HuH-7 (cell line): ENCODE measurements around the gene HOXD3.
A peak's percentile ranks its signal among the peaks of the same experiment; 100 is the strongest.

Experiments used
- DNase-seq: peaks from one replicate; pipeline ENCODE4 v3.0.0; 2011; ENCODE audit warnings: low spot score

The HOXD3 gene

DNA sequence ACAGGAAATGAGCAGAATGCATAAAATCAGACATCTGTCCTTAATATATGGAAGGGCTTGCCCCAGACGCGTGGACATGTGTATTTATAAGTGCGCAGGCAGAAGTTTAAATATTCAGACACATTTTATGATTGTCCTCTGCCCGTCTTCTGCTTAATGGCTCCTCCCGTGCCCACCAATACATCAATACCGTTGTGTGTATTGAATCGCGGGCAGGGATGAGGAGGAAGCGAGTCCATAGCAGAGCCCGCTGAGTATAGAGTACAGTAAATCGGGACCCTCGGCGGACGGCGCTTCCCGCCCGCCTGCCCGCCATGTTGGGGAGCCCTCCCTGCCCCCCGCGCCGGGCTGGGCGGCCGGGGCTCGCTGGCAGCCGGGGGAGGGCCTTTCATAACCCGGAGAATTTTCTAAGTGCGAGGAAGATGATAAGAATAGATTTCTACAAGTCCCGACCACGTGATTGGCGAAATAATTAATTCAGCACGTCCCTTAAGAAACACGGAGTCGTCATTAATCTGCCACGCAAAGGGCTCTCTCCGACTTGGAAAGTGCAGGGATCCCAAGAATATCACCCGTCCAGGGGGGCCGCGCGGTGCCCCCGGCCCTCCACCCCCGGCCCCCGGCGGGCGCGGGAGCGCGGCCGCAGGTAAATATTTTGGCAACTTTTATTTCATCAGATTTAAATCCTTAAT, at the start of gene HOXD3:
HOXD3 (plus strand) TSS at position 501 of the 692 bp plus-strand sequence. CDS start 11,808 bp downstream, outside the sequence.
- no peak for DNase-seq

DNA sequence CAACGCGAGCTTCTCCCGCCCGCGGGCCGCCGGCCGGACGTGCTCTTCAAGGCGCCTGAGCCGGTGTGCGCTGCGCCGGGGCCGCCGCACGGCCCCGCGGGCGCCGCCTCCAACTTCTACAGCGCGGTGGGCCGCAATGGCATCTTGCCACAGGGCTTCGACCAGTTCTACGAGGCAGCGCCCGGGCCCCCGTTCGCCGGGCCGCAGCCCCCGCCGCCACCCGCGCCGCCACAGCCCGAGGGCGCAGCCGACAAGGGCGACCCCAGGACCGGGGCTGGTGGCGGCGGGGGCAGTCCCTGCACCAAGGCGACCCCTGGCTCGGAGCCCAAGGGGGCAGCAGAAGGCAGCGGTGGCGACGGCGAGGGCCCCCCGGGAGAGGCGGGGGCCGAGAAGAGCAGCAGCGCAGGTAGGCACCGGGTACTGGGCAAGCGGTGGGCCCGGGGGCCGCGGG, 49.4 kb upstream of the HOXD3 start:
- no peak for DNase-seq

DNA sequence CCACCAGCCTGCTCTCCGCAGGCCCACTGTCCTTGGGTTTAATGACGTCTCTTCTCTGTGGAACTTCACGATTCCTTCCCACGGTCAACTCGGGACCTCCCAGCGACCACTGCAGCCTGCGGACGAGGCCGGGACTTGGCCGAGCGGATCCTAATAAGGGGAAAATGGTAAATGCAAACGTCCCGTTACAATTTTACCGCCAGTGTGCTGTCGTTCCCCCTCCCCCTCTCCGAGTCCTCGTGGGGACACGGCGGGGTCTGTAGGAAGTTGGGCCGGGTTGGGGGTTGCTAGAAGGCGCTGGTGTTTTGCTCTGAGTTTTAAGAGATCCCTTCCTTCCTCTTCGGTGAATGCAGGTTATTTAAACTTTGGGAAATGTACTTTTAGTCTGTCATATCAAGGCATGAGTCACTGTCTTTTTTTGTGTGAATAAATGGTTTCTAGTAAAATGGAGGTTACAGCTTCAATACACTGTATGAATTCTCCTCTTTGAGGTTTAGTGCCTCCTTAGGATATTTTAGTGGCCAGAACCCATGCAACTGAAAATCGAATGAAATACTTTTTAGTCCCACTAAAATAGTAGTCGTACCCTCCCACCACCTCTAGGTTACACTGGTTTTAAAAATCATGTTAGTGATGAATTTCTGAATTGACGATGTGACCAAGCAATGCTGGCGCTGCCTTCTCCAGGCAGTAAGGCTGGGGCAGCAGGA, 47.8 kb upstream of the HOXD3 start:
- no peak for DNase-seq

DNA sequence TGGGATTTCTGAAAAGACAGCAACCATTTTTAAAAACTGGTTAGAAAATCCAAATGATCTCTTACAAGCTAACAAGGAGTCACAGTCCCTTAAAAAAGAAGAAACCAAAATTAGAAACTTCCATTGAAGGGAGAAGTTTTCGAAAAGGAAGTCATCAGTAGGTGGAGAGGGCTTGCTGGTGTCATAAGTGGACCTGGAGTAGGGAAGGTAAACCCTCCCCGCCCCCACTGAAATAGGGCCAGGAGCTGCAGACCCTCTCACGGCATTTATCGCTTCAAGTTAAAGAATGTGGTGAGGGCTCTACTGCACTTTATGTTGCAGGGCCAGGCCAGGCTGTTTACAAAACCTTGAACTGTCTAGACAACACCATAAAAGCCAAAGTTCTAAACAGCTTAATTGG, 47.2 kb upstream of the HOXD3 start:
- DNase-seq: no peak

DNA sequence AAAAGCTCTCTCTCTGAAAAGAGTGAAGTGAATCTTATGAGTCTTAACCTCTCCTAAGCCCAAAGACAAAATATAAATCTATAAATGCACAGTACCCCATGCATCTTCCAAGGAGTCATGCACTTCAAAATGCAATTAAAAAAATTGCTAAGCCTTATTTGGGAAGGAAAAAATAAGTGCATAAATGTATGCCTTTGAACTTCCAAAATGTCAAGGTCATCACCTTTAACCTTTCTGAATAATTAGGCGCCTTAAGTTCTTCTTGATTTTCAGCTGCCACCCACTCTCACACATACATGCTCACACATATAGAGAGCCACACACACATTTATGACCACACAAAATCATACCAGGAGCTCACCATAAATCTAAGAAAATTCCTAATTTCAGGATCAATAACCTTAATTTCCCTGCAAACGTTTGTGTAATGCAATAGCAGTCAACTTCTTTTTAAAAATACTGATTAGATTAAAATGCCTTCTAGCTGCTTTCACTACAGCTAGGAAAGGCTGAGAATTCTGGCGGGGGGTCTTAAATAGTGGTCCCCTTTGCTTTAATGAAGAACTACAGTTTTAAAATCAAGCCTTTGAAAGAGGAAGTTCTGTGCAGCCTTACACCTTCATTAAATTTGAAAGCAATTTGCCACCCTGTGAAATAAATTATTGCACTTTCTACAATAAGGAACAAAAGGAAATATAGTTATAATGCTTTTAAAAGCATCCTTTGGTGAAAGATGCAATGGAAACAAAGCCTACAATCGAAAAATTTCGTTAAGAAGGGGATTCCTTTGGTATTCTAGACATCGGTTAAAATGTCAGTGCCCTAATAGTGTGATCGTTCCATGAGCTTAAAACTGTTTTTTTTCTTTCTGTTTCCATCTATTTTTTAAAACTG, 46.4 kb upstream of the HOXD3 start:
- DNase-seq: no peak

DNA sequence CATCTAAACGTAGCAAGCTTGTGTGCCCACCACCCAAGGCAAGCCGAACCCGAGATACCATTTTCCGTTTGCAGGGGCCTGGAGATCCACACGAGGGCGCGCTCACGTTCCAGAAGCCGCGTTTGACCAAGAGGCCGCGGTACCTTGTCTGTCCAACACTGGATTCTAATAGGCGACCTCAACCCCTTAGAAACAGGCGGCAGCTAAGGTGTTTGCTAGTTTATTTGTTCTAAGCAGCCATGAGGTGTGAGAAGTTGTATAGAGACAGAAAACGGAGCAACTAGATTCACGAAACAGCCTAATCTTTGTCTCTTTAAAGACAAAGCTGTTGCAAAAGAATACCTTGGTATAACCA, 45.8 kb upstream of the HOXD3 start:
- peak; percentile 91 for DNase-seq

DNA sequence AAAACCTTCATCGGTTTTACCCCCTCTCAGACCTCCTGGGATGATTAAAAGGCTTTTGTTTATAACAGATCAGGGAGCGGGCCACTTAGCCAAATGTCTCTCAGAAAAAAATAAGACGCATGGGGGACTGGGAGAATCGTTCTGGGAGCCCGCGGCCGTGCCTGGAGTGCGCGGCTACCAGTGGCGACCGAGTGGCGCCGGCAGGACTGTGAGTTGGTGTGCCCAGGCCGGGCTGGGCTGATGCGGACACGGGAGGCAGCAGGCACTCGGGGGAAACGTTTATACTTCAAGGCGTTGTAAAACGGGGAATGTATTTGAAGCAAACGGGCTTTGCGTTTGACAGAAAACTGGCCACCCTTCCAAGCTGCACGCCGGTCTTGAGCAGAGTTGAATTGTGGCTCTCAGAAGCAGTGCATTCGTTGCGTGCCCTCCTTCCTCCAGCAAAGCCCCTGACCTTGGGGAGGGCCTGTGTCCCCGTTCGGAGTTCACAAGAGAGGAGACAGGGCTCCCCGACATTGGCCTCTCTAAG, 45.2 kb upstream of the HOXD3 start:
- no peak for DNase-seq

DNA sequence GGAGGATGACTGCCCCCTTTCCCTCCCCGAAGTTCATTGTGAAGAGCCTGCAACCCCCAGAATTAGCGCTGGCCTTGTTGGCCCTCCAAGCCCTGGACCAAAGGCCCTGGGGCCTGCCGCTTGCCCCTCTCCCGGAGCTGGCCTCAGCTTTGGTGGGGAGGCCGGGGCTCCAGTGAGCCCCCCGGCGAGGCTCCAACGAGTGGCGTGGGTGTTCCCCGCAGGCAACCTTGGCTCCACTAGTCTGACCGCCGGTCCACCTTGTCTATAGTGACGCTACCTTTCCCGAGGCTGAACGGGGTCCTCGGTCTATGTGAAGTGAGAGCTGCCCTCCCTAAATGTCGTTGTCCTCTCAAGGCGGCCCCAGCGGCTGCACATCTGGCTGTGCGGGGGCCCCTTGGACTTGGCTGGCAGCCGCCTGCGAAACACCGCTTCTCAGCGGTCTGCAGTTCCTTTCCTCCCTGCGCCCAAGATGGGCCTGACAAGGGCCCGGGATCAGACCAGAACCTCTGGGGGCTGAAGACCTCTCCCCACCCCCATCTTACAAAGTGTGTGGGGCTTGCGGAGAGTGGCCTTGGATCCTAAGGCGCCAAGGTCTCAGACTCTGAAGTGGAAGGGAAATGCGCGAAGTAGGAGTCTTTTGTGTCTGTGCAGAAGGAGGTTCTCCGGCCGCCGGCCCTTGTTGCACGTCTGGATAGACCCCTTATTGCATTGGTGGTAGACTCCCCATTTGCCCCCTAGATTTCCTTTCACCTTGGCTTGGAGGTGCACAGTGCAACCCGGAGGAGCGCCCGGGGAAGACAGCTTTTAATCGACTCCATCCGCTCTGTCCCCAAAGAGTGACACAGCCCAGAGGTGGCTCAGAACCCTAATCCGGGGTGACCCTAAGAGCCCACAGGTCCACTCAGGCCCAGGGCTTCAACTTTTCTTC, 44.5 kb upstream of the HOXD3 start:
- no peak for DNase-seq

DNA sequence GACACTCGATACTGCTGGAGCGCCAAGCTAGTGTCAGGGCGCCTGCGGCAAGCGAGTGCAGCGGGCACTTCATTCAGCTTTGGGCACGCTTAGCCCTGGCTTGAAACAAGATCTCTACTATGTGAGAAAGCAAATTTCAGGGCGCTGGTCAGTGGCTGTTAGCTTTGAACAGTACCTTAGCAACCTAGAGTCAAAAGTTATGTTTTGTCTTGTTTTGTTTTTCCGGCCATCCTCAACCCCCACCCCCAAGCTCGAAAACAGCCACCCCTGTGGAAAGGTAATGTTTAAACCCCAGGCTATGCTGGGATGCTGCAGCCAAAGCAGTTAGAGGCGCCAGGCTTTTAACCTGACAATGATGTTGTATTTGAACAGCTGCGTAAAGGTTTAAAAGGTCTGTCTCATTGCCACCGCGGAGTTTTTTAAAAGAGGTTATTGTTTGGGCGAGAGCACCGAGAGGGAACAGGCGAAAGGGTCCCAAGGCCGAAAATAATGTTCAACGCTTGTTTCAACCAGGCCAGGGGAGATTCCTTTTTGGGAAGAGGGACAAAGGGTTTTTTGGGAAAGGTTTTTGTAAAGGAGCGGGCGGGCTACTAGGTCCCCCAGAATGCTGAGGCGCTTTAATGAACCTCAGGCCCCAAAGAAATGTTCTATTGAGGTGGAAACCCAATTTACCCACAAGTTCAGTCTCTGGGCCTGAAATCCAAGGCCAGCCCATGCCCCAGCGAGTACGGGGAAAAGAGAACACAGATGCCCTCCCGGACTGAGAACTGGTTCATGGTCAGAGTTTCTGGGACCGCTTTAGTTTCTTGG, 42.8 kb upstream of the HOXD3 start:
- DNase-seq: no peak

DNA sequence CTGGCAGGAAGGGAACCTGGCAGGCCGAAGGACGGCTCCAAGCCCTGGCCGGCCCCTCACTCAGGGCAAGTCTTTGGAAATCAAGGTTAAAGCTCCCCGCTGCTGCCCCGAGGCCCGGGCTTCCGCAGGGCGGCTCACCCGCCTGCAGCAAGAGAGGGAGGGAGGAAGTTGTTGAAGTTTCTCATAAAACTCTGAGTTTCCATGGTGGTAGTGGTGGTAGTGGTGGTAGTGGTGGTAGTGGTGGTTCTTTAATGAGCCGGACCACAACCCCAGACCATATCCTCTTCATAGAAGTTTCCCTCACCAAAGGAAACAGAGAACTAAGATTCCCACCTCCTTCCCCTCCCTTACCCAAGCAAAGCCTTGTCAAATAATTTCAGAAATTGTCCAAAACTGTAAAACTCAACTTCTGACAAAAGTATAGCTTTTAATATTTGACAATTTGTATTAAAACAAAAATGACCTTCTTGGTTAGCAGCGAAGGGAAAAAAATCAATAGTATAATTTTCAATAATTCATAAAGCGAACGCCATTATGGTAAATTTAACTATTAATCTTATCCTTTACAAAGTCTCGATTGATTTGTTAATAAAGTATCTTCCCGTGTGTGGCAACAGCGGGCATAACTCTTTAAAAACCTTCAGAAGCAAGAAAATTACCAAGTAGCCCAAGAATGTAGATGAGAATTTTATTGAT, 42.0 kb upstream of the HOXD3 start:
- no peak for DNase-seq

DNA sequence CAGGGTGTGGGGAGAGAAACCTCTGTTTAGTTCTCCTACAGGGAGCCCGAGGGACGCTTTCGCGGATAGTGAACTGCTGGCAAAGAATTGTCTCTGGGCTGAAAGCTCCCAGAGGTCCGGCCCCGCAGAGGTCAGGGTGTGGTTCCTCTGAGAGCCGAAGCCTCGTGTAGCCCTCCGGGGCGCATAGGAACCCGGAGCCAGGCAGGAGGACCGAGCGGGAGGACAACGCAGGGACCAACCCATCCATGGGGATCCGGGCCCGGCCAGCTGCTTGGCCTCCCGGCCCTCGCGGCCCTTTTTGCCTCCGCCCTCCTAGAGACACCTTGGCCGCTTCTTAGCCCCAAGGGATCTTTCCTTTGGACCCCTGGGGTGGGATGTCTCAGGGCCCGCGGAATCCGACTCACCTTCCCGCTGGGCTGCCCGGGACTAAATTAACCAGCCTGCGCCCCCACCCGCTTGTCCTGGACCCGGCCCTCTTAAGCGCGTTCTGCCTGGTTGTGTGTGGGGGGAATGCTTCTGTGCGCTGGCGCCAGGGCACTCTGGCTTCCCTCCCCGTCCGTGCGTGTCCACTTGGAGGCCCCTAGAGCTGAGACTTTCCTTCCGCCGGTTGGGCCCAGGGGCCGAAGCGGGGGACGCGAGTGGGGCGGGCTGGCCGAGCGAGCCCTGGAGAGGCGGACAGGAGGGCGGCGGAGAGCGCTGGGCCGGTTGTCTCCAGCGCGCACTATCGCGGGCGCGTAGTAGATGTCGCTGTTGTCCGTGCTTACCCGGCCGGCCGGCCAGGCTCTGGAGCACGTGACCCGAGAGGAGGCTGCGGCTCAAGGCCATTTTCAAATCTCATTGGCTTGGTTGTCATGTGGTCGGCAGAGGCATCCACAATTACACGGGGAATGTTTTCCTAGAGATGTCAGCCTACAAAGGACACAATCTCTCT, 41.0 kb upstream of the HOXD3 start, which contains the start of gene HOXD10:
HOXD10 (plus strand) TSS at position 896 of the 931 bp plus-strand sequence. CDS start 56 bp downstream, outside the sequence.
- DNase-seq: peak; percentile 97

DNA sequence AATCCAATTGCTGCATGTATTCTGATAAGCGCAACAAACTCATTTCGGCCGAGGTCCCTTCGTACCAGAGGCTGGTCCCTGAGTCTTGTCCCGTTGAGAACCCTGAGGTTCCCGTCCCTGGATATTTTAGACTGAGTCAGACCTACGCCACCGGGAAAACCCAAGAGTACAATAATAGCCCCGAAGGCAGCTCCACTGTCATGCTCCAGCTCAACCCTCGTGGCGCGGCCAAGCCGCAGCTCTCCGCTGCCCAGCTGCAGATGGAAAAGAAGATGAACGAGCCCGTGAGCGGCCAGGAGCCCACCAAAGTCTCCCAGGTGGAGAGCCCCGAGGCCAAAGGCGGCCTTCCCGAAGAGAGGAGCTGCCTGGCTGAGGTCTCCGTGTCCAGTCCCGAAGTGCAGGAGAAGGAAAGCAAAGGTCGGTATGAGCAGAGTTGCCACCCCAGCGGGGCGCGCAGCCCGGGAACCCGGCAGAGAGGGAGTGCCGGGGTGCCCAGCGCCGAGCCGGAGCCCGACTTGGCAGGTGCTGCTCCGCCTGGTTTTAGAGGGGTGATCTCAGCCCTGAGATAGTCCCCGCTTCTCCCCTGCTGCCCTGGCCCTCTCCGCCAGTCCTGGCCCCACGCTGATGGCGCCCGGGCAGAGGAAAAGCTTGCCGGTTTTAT, 39.8 kb upstream of the HOXD3 start:
- DNase-seq: no peak

DNA sequence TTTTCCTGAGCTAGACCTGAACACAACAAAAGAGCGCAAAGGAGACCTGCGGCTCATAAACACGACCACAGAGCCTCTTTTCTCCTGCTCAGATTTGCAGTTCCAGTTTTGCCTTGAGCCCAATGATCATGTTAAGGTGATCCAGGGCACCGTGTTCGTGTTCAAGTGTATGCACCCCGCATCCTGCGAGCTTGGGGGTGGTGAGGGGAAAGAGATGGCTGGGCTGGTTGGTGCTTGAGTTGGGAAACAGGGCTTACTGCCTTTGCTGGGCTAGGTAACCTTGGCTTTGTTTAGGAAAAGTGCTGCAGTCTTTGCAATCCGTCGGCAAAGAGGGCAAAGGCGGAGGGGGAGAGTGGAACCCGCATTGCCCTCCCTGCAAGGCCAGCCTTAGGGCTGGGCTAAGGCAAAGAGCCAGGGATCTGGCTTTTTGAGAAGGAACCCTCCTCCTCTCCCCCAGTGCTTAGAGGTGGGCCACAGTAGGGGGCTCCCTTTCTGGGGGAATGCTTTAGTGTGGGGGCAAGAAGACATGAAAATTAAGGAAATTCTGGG, 39.2 kb upstream of the HOXD3 start:
- no peak for DNase-seq

DNA sequence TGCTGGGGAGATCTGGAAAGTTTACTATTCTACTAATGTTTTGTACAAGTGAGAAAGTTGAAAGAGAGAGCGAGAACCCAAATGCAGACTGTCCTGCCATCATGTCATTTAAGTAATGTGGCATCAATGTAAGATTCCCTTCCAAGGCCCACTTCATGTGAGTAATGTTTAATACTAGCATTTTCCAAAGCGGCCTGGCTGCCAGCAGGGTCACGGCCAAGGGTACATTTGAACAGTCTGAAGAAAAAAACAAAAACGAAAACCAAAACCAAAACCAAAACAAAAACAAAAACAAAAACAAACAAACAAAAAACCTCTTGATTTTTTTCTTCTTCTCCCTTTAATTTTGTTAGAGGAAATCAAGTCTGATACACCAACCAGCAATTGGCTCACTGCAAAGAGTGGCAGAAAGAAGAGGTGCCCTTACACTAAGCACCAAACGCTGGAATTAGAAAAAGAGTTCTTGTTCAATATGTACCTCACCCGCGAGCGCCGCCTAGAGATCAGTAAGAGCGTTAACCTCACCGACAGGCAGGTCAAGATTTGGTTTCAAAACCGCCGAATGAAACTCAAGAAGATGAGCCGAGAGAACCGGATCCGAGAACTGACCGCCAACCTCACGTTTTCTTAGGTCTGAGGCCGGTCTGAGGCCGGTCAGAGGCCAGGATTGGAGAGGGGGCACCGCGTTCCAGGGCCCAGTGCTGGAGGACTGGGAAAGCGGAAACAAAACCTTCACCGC, 38.3 kb upstream of the HOXD3 start:
- peak; percentile 88 for DNase-seq

DNA sequence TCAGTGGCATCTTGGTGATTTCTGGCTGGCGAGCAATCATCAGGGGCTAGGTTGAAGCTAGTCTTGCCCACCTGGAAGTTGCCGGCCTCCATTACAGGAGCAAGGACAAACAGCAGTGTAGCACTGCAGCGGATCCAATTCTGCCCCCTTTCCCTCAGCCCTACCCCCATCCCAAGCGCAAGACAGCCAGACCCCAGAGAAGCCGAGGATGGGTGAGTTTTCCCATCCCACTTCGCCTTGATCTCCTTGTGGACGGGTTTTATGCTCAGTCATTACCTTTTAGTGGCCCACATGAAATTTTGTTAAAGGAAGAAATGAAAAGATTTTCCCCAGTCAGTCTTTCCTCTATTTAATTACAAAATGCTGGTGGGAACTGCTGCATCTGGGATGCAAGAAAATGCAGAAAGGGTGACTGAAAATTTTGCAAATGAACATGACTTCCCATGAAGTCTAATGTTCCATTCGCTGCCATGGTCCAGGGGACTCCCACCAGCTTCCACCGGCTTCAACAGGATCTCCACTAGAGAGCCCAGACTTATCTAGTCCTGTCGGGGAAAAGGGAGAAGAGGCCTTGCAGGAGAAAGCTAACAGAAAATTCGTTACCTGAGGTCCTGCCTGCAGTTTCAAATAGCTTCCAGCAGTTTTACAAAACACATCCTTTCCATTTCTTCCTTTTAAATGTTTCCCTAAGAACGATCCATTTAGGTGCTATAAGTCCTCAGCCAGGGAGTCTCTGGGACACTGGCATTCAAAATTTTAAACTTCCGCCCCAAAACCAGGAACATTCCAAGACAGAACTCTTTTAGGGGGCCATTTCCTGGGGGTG, 36.5 kb upstream of the HOXD3 start:
- no peak for DNase-seq
